ENCODE measurements around the gene CENPC.

GRCh38 chr4:67570537-67570936, 25.2 kb upstream of the CENPC start:
- TF ChIP-seq, protein P1, sequence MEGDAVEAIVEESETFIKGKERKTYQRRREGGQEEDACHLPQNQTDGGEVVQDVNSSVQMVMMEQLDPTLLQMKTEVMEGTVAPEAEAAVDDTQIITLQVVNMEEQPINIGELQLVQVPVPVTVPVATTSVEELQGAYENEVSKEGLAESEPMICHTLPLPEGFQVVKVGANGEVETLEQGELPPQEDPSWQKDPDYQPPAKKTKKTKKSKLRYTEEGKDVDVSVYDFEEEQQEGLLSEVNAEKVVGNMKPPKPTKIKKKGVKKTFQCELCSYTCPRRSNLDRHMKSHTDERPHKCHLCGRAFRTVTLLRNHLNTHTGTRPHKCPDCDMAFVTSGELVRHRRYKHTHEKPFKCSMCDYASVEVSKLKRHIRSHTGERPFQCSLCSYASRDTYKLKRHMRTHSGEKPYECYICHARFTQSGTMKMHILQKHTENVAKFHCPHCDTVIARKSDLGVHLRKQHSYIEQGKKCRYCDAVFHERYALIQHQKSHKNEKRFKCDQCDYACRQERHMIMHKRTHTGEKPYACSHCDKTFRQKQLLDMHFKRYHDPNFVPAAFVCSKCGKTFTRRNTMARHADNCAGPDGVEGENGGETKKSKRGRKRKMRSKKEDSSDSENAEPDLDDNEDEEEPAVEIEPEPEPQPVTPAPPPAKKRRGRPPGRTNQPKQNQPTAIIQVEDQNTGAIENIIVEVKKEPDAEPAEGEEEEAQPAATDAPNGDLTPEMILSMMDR (IDR thresholded peaks at IDR 0.05; ENCODE audit: poor library complexity, severe bottlenecking) = no peak
- no peak for TF ChIP-seq EP300 (conservative IDR thresholded peaks at IDR 0.05; ENCODE audit: poor library complexity, severe bottlenecking)
- TF ChIP-seq EZH2 (IDR thresholded peaks at IDR 0.05; ENCODE audit: borderline replicate concordance, insufficient read depth, low read length, poor library complexity, severe bottlenecking) = no peak
- TF ChIP-seq TAF1 (IDR thresholded peaks at IDR 0.05; ENCODE audit: low read depth) = no peak
- TF ChIP-seq RAD21 (conservative IDR thresholded peaks at IDR 0.05) = no peak
- TF ChIP-seq POLR2AphosphoS5 (IDR thresholded peaks at IDR 0.05) = no peak
- no peak for TF ChIP-seq REST (IDR thresholded peaks at IDR 0.05; ENCODE audit: borderline replicate concordance)
